ENCODE results near the gene DNAH12.

DNAH12 gene, protein sequence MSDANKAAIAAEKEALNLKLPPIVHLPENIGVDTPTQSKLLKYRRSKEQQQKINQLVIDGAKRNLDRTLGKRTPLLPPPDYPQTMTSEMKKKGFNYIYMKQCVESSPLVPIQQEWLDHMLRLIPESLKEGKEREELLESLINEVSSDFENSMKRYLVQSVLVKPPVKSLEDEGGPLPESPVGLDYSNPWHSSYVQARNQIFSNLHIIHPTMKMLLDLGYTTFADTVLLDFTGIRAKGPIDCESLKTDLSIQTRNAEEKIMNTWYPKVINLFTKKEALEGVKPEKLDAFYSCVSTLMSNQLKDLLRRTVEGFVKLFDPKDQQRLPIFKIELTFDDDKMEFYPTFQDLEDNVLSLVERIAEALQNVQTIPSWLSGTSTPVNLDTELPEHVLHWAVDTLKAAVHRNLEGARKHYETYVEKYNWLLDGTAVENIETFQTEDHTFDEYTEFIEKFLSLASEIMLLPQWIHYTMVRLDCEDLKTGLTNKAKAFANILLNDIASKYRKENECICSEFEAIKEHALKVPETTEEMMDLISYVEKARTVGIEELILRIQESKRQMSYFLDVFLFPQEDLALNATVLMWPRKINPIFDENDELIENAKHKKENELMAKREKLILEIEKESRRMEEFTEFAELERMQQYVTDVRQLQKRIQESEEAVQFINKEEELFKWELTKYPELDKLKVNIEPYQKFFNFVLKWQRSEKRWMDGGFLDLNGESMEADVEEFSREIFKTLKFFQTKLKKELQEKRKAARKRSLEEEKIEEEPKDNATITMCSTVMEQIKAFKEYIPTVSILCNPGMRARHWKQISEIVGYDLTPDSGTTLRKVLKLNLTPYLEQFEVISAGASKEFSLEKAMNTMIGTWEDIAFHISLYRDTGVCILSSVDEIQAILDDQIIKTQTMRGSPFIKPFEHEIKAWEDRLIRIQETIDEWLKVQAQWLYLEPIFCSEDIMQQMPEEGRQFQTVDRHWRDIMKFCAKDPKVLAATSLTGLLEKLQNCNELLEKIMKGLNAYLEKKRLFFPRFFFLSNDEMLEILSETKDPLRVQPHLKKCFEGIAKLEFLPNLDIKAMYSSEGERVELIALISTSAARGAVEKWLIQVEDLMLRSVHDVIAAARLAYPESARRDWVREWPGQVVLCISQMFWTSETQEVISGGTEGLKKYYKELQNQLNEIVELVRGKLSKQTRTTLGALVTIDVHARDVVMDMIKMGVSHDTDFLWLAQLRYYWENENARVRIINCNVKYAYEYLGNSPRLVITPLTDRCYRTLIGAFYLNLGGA (N-terminal part only)

GRCh38 chr3:57544181-57545125 lies at the start of gene DNAH12:
Gene DNAH12, minus strand, starts transcription at chr3:57544344. Its CDS starts 1,474 bp downstream, at chr3:57542870.
- no peak for DNase-seq

GRCh38 chr3:57592306-57592705 lies 48.2 kb upstream of the DNAH12 start:
- no peak for DNase-seq

DNA sequence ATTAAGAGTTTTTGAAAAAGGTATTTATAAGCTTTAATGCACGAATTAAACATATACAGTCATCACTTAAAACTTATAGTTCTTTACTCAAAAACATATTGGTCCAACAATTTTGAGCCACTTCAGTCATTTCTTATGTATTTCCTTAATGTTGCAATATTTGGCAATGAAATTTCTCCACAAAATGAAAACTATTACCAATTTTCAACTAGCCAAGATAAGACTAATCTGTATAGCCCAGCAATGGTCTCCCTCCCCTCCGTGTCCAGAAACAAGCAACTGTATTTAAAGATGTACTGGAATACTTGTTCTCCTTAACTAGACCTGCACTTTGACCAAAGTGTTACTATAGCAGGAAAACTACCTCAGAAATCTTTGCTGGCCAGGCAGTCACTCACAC lies 43.8 kb upstream of the DNAH12 start:
- no peak for DNase-seq

DNA sequence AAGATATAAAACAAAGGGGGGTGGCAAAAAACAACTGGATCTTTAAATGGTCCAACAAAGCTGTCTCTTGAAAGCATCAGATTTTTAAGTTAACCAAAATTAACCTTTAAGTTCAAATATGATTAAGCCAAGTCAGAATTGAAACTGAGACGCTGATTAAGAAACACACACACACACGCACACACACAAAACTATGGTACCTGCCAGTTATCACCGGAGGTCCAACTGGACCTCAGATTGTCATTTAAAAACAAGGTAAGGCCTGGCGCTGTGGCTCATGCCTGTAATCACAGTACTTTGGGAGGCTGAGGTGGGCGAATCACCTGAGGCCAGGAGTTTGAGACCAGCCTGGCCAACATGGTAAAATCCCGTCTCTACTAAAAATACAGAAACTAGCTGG lies 42.6 kb upstream of the DNAH12 start:
- no peak for DNase-seq

GRCh38 chr3:57583544-57583943 lies 39.4 kb upstream of the DNAH12 start:
- DNase-seq = no peak

- DNase-seq = no peak
These were observed 38.5 kb upstream of the DNAH12 start for GRCh38 chr3:57582474-57583168.

GRCh38 chr3:57577801-57578200 lies 33.7 kb upstream of the DNAH12 start:
- no peak for DNase-seq

GRCh38 chr3:57575966-57576626 lies 32.0 kb upstream of the DNAH12 start:
- no peak for DNase-seq

GRCh38 chr3:57572096-57572495 lies 28.0 kb upstream of the DNAH12 start:
- DNase-seq = no peak

GRCh38 chr3:57570878-57571277 lies 26.7 kb upstream of the DNAH12 start:
- no peak for DNase-seq

GRCh38 chr3:57569859-57570450 lies 25.8 kb upstream of the DNAH12 start:
- DNase-seq = no peak

DNA sequence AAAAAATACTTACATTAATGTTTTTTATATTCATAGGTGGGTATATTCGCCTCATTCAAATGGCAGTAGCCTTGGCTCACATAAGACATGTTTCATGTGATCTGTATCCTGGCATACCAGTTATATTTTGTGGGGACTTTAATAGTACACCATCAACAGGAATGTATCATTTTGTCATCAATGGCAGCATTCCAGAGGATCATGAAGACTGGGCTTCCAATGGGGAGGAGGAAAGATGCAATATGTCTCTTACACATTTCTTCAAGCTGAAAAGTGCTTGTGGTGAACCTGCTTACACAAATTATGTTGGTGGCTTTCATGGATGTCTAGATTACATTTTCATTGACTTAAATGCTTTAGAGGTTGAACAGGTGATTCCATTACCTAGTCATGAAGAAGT lies 15.4 kb upstream of the DNAH12 start:
- DNase-seq = no peak

DNA sequence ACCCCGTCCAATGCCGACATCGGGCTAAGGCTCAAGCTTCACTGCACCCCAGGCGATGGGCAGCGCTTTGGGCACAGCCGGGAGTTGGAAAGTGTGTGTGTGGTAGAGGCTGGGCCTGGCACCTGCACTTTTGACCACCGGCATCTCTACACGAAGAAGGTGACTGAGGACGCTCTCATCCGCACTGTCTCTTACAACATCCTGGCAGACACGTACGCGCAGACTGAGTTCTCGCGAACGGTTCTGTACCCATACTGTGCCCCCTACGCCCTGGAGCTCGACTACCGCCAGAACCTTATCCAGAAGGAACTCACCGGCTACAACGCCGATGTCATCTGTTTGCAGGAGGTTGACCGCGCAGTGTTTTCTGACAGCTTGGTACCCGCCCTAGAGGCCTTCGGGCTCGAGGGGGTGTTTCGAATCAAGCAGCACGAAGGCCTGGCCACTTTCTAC lies 13.0 kb upstream of the DNAH12 start:
- DNase-seq = peak; percentile 41

DNA sequence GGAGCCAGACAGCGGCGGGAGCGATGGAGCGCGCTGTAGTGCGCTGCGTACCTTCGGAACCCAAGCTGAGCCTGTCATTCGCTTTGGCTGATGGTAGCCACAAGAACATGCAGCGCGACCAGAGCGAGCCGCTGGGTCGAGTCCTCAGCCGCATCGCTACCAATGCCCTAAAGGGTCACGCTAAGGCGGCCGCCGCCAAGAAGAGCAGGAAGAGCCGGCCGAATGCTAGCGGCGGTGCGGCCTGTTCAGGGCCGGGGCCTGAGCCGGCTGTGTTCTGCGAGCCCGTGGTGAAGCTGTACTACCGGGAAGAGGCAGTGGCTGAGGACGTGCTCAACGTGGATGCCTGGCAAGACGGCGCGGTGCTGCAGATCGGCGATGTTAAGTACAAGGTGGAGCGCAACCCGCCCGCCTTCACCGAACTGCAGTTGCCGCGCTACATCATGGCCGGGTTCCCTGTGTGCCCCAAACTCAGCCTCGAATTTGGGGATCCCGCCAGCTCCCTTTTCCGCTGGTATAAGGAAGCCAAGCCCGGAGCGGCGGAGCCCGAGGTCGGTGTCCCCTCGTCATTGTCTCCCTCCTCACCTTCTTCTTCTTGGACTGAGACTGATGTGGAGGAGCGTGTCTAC lies 12.4 kb upstream of the DNAH12 start:
- DNase-seq = no peak

GRCh38 chr3:57555738-57556458 lies 11.8 kb upstream of the DNAH12 start, which contains the start of gene PDE12:
Gene PDE12, plus strand, starts transcription at chr3:57556274. Its CDS starts 106 bp downstream, at chr3:57556380.
- peak; percentile 87 for DNase-seq

DNA sequence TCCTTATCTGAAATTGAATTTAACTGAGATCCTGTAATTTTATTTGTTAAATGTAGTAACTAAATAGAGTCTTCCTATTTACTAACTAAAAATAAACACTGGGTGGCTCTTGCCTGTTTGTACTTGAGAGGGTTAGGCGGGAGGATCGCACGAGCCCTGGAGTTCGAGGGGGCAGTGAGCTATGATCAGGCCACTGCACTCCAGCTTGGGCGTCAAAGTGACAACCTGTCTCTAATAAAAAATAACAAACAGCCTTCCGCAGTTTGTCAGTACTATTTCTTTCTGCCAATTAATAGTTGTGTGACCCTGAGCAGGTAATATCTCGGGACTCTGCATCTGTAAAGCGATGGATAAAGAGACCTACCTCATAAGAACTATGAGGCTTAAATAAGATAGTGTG lies 11.2 kb upstream of the DNAH12 start:
- no peak for DNase-seq

- DNase-seq = no peak
These were observed 2.5 kb upstream of the DNAH12 start for GRCh38 chr3:57546616-57547015.

DNA sequence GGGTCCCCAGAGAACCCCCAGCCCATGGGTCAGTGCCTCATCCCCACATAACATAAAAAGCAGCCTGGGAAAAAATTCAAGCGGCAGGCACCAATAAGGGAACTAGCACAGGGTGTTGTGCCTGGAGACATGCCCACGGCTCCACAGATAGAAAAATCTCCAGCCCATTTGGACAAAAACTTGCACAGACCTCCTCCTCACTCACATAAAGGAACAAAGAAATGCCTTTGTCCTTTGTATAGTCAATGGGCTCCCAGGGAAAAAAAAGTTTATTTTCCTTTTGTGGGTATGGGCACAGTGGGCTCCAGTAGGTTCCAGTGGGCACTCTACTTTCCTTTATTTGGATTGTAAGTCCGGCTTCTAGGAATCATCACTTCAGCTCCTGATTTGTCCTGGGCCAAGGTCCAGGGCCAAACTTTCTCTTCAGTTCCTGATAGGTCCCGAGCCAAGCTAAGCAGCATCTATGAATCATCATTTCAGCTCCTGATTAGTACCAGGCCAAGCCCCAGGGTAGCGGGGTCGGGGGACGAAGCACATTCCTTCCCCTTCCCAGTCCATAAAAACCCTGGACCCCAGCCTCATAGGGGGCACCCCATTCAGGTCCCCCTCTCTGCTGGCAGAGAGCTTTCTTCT lies 1.6 kb upstream of the DNAH12 start:
- no peak for DNase-seq

Data from CD4-positive, alpha-beta T cell treated with Interleukin-15 for 1 hour (primary cell).